HG02798 (cell line): Measurements from ENCODE around the gene DTL.

Experiments used
- ATAC-seq: cut with Tn5 transposase; IDR thresholded peaks from one replicate; pipeline ENCODE4 v1.9.1; 2021; ENCODE audit warnings: mild to moderate bottlenecking; ENCODE audit not compliant: unreplicated experiment, poor library complexity

DTL gene

GRCh38 chr1:212089560-212090163 is 54.1 kb downstream of the DTL start:
- no peak for ATAC-seq

GRCh38 chr1:212091438-212092121 is 56.0 kb downstream of the DTL start:
- no peak for ATAC-seq

- ATAC-seq = no peak
Measured at GRCh38 chr1:212097360-212097759, 61.8 kb downstream of the DTL start.

GRCh38 chr1:212098310-212098709 is 62.8 kb downstream of the DTL start:
- no peak for ATAC-seq

GRCh38 chr1:212098771-212099170 is 63.2 kb downstream of the DTL start:
- no peak for ATAC-seq

- ATAC-seq = no peak
Measured at GRCh38 chr1:212101251-212101650, 65.7 kb downstream of the DTL start.

GRCh38 chr1:212101735-212102134 is 66.2 kb downstream of the DTL start:
- no peak for ATAC-seq

- ATAC-seq = no peak
Measured at GRCh38 chr1:212104586-212105325, 69.2 kb downstream of the DTL start.

- no peak for ATAC-seq
Measured at GRCh38 chr1:212106286-212106792, 70.8 kb downstream of the DTL start.

- no peak for ATAC-seq
Measured at GRCh38 chr1:212107481-212107880, 71.9 kb downstream of the DTL start.

- ATAC-seq = no peak
Measured at GRCh38 chr1:212108187-212108586, 72.6 kb downstream of the DTL start.

- ATAC-seq = no peak
Measured at GRCh38 chr1:212108981-212109380, 73.4 kb downstream of the DTL start.

- ATAC-seq = no peak
Measured at GRCh38 chr1:212109728-212110127, 74.2 kb downstream of the DTL start.

GRCh38 chr1:212110617-212111016 is 75.1 kb downstream of the DTL start:
- ATAC-seq = no peak

GRCh38 chr1:212111536-212111935 is 76.0 kb downstream of the DTL start:
- ATAC-seq = no peak

GRCh38 chr1:212113706-212114105 is 78.2 kb downstream of the DTL start:
- ATAC-seq = no peak

GRCh38 chr1:212118167-212118871 is 82.8 kb downstream of the DTL start:
- no peak for ATAC-seq

- ATAC-seq = peak; percentile 37
Measured at GRCh38 chr1:212118872-212119260, 83.3 kb downstream of the DTL start.

- ATAC-seq = no peak
Measured at GRCh38 chr1:212119397-212119837, 83.9 kb downstream of the DTL start.

GRCh38 chr1:212119863-212120262 is 84.3 kb downstream of the DTL start:
- ATAC-seq = no peak

- ATAC-seq = no peak
Measured at GRCh38 chr1:212121779-212122178, 86.2 kb downstream of the DTL start.
